Ovary (tissue), 3 donors: ENCODE results near the gene GPER1.

Source experiments
- CTCF ChIP-seq, 3 donors: fragments of 450-650 bp in 2 of 3; fragments of 200-600 bp in 1 of 3; IDR thresholded peaks; one replicate each; pipeline versions ENCODE4 v1.5.1 to v1.8.0; 2016 to 2022; ENCODE audit warnings: antibody characterized with exemption in 3 of 3, mild to moderate bottlenecking in 1 of 3
- EP300 ChIP-seq: sonication (generic); formaldehyde crosslinking; IDR thresholded peaks from one replicate; pipeline ENCODE4 v1.6.1; 2017; ENCODE audit warnings: antibody characterized with exemption
- donor health status: DM: no; HTN: no; CAD: no.

- no peak for TF ChIP-seq EP300
- TF ChIP-seq CTCF (IDR thresholded peaks at IDR 0.05), result no peak
Measured at GRCh38 chr7:1125603-1125969, 37.7 kb downstream of the GPER1 start.
